ENCODE data around the gene ALX3. TPM values are rescaled to one million over a fixed set of nuclear protein-coding genes. Genes with fewer than 3 reads are reported as not detected.

The ALX3 gene
- total RNA-seq, 2 experiments from 2014 or later = not detected

- Histone ChIP-seq H3K4me2 (ENCODE audit: low read length) (no peak overlapping the region), H3K9me2 (ENCODE audit: insufficient read depth, low read length) (no peaks in the 10 kb centered on the region), H3K79me2 (ENCODE audit: insufficient read depth, low read depth, low read length) (no peaks in the 10 kb centered on the region), H3K4me3 (ENCODE audit: low read depth, low read length, poor library complexity, severe bottlenecking) (no peak overlapping the region), H3K9me3 (ENCODE audit: low read length) (no peaks in the 10 kb centered on the region), H2AFZ (ENCODE audit: low read length) (no peak overlapping the region), H3K36me3 (ENCODE audit: insufficient read depth, low read length) (peaks cover 99% of the 10 kb centered on the region), H4K20me1 (ENCODE audit: insufficient read depth, low read length) (no peaks in the 10 kb centered on the region), H3K4me1 (ENCODE audit: insufficient read depth, low read length, poor library complexity, severe bottlenecking) (no peaks in the 10 kb centered on the region), H3K27ac (ENCODE audit: low read depth, low read length, poor library complexity, severe bottlenecking) (no peak overlapping the region)
- DNase-seq (ENCODE audit: low spot score) = no peak
- TF ChIP-seq, protein P1, sequence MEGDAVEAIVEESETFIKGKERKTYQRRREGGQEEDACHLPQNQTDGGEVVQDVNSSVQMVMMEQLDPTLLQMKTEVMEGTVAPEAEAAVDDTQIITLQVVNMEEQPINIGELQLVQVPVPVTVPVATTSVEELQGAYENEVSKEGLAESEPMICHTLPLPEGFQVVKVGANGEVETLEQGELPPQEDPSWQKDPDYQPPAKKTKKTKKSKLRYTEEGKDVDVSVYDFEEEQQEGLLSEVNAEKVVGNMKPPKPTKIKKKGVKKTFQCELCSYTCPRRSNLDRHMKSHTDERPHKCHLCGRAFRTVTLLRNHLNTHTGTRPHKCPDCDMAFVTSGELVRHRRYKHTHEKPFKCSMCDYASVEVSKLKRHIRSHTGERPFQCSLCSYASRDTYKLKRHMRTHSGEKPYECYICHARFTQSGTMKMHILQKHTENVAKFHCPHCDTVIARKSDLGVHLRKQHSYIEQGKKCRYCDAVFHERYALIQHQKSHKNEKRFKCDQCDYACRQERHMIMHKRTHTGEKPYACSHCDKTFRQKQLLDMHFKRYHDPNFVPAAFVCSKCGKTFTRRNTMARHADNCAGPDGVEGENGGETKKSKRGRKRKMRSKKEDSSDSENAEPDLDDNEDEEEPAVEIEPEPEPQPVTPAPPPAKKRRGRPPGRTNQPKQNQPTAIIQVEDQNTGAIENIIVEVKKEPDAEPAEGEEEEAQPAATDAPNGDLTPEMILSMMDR (conservative IDR thresholded peaks at IDR 0.05; ENCODE audit: low read length) = no peak
- TF ChIP-seq EZH2phosphoT487 (IDR thresholded peaks at IDR 0.05; ENCODE audit: borderline replicate concordance, low read depth, low read length) = no peak
- CTCF ChIA-PET (ENCODE audit: unreplicated experiment) = no interaction called here
- BruUV-seq (replicated peaks) = no TSS peak
- POLR2A ChIA-PET = interaction anchor here (0.6 kb wide), 1 partner anchor 52 kb away, joined by 4 read pairs; no protein-coding TSS in a partner anchor
- intact Hi-C loops (cut with micrococcal nuclease; ENCODE audit: unreplicated experiment) = no loop called here
Measured at GRCh38 chr1:110048923-110049601, 21.4 kb downstream of the ALX3 start.

DNA sequence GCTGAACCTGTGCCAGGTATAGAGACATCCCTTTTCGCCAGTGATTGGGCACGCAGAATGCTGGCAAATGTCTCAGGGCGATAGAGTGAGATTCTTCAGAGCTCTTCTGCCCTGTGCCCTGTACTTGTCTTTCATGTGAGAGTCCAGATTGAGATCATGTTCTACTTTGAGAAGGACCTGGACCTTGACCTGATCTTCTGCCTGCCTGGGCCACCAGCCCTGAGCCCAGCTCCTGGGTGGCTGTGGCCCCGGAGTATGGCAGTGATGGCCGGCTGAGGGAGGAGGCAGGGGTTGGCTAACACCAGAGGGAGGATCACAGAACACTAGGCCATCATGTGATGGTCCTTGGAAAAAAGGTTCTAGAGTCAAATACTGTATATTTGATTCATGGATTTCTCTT, 22.2 kb downstream of the ALX3 start:
- TF ChIP-seq EZH2phosphoT487 (IDR thresholded peaks at IDR 0.05; ENCODE audit: borderline replicate concordance, low read depth, low read length) = no peak
- TF ChIP-seq, protein P1 (conservative IDR thresholded peaks at IDR 0.05; ENCODE audit: low read length) = no peak
- ChIA-PET CTCF (ENCODE audit: unreplicated experiment) (interaction anchor here (0.6 kb wide), 1 partner anchor 57 kb away, joined by 3 read pairs; no protein-coding TSS in a partner anchor), POLR2A (no interaction called here)
- H2AFZ ChIP-seq (ENCODE audit: low read length) = no peak overlapping the region
- no peaks in the 10 kb centered on the region for H4K20me1 ChIP-seq (ENCODE audit: insufficient read depth, low read length)
- BruUV-seq (replicated peaks) = no TSS peak
- H3K36me3 ChIP-seq (ENCODE audit: insufficient read depth, low read length) = peaks cover 99% of the 10 kb centered on the region
- H3K4me1 ChIP-seq (ENCODE audit: insufficient read depth, low read length, poor library complexity, severe bottlenecking) = no peaks in the 10 kb centered on the region
- H3K4me3 ChIP-seq (ENCODE audit: low read depth, low read length, poor library complexity, severe bottlenecking) = no peak overlapping the region
- DNase-seq (ENCODE audit: low spot score) = no peak
- intact Hi-C loops (cut with micrococcal nuclease; ENCODE audit: unreplicated experiment) = no loop called here
- no peaks in the 10 kb centered on the region for H3K9me3 ChIP-seq (ENCODE audit: low read length)
- no peak overlapping the region for H3K4me2 ChIP-seq (ENCODE audit: low read length)
- no peak overlapping the region for H3K27ac ChIP-seq (ENCODE audit: low read depth, low read length, poor library complexity, severe bottlenecking)
- no peaks in the 10 kb centered on the region for H3K9me2 ChIP-seq (ENCODE audit: insufficient read depth, low read length)
- H3K79me2 ChIP-seq (ENCODE audit: insufficient read depth, low read depth, low read length) = no peaks in the 10 kb centered on the region

DNA sequence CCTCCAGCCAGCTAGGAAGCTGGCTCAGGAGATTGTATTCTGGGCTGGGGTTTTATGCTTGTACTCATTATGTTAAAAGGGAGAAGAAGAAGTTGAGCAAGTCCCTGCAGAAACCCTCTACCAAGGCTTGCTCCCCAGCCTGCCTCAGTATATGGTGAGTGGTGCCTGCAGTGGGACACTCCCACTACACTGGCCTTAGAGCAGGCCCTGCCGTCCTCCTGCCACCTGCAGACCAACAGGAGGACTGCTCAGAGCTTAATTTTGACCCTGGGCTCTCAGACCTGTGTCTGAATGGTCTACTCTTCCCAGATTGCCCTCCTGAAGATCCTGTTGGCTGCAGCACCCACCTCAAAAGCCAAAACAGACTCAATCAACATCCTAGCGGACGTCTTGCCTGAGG, 23.0 kb downstream of the ALX3 start:
- H3K9me3 ChIP-seq (ENCODE audit: low read length) = no peaks in the 10 kb centered on the region
- TF ChIP-seq EZH2phosphoT487 (IDR thresholded peaks at IDR 0.05; ENCODE audit: borderline replicate concordance, low read depth, low read length) = no peak
- TF ChIP-seq, protein P1 (conservative IDR thresholded peaks at IDR 0.05; ENCODE audit: low read length) = no peak
- POLR2A ChIA-PET = interaction anchor here (0.6 kb wide), 1 partner anchor 762 kb away, joined by 3 read pairs; no protein-coding TSS in a partner anchor
- H3K36me3 ChIP-seq (ENCODE audit: insufficient read depth, low read length) = peaks cover 99% of the 10 kb centered on the region
- no peaks in the 10 kb centered on the region for H4K20me1 ChIP-seq (ENCODE audit: insufficient read depth, low read length)
- BruUV-seq (replicated peaks) = no TSS peak
- H3K4me1 ChIP-seq (ENCODE audit: insufficient read depth, low read length, poor library complexity, severe bottlenecking) = no peaks in the 10 kb centered on the region
- CTCF ChIA-PET (ENCODE audit: unreplicated experiment) = no interaction called here
- H3K4me2 ChIP-seq (ENCODE audit: low read length) = no peak overlapping the region
- H3K27ac ChIP-seq (ENCODE audit: low read depth, low read length, poor library complexity, severe bottlenecking) = no peak overlapping the region
- no peak overlapping the region for H3K4me3 ChIP-seq (ENCODE audit: low read depth, low read length, poor library complexity, severe bottlenecking)
- no peak overlapping the region for H2AFZ ChIP-seq (ENCODE audit: low read length)
- intact Hi-C loops (cut with micrococcal nuclease; ENCODE audit: unreplicated experiment) = no loop called here
- H3K79me2 ChIP-seq (ENCODE audit: insufficient read depth, low read depth, low read length) = no peaks in the 10 kb centered on the region
- no peak for DNase-seq (ENCODE audit: low spot score)
- no peaks in the 10 kb centered on the region for H3K9me2 ChIP-seq (ENCODE audit: insufficient read depth, low read length)

All from OCI-LY7 (cell line).